H1 (cell line): ENCODE results near the gene CX3CR1. TPM values are rescaled to one million over a fixed set of nuclear protein-coding genes. Genes with fewer than 3 reads are reported as not detected.

ENCODE experiments used
- RXRA ChIP-seq: IDR thresholded peaks from 2 replicates; pipeline ENCODE4 v1.6.1; 2011; ENCODE audit warnings: low read depth, mild to moderate bottlenecking, low read length, moderate library complexity; ENCODE audit not compliant: insufficient read depth
- polyA plus RNA-seq, 7 experiments: library from polyadenylated mRNA; depleted of rRNA in 3 of 7; stranded (reverse) in 5 of 7; unstranded in 2 of 7; fragments of >200 nt in 5 of 7; fragments of 200-250 nt in 2 of 7; gene quantifications; 1 replicate in 5 of 7; 2 replicates in 1 of 7; 4 replicates in 1 of 7; pipeline versions ENCODE4 v1.2.1 to v1.2.3, GENCODE V29; 2011 to 2013; ENCODE audit warnings: missing spikeins in 2 of 7, mixed read lengths in 2 of 7
- total RNA-seq: library from RNA; stranded (reverse); fragmentation: NEBNext Ultra II Directional; extraction: Animal tissue kit (Norgen Biotek cat#: 25700); gene quantifications from 2 replicates; pipeline ENCODE4 v1.2.1, GENCODE V29; 2021

Gene CX3CR1
- total and polyA plus RNA-seq, 2 of the 8 experiments (the other 6 are each of a cell fraction or from before 2014, with no cell fraction given), result 0.08 TPM; not detected in 1

GRCh38 chr3:39220407-39221140 is 59.3 kb downstream of the CX3CR1 start (continued):
- no peak for TF ChIP-seq RXRA
- TF ChIP-seq, all 59 proteins: peak for 0
